HG03469 (cell line): ENCODE results near the gene TET1.
"Not testable (repeated sequence)": the region's sequence is repeated elsewhere in the genome, so short reads cannot be mapped to it uniquely, and the experiment has no call there.

ENCODE experiments used
- ATAC-seq: cut with Tn5 transposase; IDR thresholded peaks from one replicate; pipeline ENCODE4 v1.9.1; 2021; ENCODE audit warnings: mild to moderate bottlenecking, moderate library complexity, moderate number of reproducible peaks; ENCODE audit not compliant: unreplicated experiment

TET1 gene

DNA sequence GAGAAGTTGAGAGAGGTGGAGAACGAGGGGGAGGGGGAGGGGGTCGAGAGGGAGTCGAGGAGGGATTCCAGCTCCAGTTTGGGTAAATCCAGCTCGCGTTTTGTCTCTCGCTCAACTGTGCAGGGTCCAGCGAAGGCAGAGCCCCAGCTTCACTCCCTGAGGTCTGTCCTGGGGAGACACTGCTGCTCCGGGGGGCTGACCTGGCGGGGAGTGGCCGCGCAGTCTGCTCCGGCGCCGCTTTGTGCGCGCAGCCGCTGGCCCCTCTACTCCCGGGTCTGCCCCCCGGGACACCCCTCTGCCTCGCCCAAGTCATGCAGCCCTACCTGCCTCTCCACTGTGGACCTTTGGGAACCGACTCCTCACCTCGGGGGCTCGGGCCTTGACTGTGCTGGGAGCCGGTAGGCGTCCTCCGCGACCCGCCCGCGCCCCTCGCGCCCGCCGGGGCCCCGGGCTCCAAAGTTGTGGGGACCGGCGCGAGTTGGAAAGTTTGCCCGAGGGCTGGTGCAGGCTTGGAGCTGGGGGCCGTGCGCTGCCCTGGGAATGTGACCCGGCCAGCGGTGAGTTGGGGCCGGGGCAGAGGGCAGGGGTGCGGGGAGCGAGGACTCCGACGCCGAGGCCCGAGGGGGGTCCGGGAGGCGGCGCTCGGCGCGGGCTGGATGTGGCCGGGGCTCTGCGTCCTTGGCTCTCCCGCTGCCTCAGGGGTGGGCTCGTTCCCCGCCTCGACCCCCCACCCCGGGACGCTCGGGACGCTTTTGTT, at the start of gene TET1:
TET1 (plus strand) TSS at position 152 of the 757 bp plus-strand sequence. CDS start 12,002 bp downstream, outside the sequence.
- no peak for ATAC-seq

DNA sequence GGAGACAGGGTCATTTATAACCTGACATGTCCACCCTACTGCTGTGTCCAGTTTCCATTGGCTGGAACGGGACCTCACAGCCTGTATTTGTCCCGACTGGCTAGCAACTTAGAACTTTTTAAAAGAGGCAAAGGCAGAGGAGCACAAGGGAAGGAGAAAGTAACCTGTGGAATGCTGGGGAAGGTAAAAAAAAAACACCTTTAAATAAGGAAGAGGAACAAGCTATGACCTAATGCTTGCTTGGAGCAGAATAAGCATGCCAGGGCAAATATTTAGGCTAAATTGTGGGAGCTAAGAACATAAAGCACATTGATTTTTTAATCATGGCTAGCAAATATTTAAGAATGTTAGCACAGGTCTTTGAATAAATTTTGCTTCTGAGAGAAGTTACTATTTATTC, 43.9 kb upstream of the TET1 start:
- not testable (repeated sequence) for ATAC-seq

GRCh38 chr10:68516766-68517165, 43.4 kb upstream of the TET1 start:
- no peak for ATAC-seq

GRCh38 chr10:68517188-68517587, 42.9 kb upstream of the TET1 start:
- no peak for ATAC-seq

GRCh38 chr10:68518609-68519008, 41.5 kb upstream of the TET1 start:
- ATAC-seq, result not testable (repeated sequence)

DNA sequence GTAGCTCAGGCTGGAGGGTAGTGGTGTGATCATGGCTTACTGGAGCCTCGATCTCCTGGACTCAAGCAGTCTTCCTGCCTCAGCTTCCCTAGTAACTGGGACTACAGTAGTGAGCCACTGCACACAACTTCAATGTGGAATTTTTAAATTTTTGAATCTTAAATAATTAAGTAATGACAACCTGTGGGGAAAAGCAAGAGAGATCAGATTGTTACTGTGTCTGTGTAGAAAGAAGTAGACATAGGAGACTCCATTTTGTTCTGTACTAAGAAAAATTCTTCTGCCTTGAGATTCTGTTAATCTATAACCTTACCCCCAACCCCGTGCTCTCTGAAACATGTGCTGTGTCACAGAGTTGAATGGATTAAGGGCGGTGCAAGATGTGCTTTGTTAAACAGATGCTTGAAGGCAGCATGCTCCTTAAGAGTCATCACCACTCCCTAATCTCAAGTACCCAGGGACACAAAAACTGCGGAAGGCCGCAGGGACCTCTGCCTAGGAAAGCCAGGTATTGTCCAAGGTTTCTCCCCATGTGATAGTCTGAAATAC, 34.6 kb upstream of the TET1 start:
- not testable (repeated sequence) for ATAC-seq

DNA sequence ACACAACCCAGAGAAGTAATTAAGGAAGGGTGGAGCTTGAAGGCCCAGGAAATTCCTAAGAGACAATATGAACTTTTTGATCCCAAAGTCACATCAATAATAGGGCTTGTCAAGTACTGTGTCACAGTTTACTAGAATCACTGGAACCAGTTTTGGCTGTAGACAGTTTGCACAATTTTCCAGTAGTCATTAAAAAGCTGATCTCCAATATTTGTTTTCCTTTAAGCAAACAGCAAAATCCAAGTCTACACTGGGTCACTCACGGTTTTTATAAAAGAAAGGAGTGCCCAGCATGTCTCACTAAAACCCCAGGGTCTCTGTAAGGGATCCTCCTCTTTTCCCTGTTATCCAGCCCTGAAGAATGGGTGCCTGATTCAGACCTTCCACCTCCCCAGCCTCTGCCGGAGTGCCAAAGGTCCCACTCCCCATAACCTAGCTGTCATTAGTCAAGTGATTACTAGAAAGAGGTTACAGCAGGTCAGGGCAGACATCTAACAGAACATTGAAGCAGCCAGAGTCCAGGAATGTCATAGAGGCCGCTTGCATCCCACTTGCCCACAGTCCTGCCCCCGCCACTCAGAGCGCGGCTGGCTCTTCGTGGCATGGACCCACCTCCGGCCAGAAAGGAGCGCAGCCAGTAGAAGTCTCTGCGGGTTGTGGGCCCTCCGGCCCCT, 33.4 kb upstream of the TET1 start:
- peak; percentile 53 for ATAC-seq

DNA sequence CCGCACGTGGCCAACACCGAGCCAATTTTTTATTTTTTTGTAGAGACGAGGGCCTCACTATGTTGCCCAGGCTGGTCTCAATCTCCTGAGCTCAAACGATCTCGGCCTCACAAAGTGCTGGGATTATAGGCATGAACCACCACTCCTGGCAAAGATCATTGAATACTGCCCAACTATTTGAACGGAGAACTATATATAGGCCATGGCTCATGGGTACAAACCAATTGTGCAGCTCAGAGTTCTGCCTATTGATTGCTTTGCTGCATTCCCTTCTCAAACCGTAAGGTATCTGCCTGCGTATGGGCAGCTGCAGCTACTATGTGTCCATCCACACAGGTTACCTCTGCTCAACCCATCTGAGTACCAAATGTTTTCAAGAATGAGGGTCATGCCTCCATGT, 23.2 kb upstream of the TET1 start:
- no peak for ATAC-seq

DNA sequence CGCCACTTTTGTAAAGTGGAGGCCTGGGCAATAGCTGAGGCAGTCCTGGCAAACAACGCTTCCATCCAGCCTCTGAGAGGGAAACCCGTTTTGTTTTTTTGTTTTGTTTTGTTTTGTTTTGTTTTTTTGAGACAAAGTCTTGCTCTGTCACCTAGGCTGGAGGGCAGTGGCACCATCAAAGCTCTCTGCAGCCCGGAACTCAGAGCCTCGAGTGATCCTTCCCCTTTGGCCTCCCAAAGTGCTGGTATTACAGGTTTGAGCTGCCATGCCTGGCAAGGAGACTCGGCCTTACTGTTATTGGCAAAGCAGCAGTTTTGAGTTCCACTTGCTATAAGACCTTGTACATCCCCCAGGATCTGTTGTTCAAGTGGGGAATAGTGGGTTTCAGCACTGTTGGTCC, 22.3 kb upstream of the TET1 start:
- no peak for ATAC-seq

GRCh38 chr10:68543004-68543918, 16.9 kb upstream of the TET1 start:
- ATAC-seq, result peak; percentile 69

GRCh38 chr10:68550747-68551411, 9.3 kb upstream of the TET1 start:
- no peak for ATAC-seq

DNA sequence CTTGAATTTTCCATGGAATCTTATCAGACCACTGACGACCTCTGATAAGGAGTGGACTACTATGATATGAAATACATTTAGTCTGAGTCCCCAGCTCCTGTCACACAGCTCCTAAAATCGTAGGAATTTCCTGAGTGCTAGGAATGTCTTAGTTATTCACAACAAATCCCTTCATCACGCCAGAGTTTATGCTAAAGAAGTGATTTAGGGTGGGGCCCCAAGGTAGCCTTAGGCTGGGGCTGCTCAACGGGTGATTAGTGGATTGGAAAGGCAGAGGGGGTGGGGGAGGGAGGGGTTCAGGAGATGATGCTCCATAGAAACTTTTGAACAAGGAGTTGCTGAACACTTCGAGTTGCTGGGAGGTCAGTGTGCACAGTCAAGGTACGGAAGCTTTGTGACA, 7.0 kb upstream of the TET1 start:
- ATAC-seq, result no peak

DNA sequence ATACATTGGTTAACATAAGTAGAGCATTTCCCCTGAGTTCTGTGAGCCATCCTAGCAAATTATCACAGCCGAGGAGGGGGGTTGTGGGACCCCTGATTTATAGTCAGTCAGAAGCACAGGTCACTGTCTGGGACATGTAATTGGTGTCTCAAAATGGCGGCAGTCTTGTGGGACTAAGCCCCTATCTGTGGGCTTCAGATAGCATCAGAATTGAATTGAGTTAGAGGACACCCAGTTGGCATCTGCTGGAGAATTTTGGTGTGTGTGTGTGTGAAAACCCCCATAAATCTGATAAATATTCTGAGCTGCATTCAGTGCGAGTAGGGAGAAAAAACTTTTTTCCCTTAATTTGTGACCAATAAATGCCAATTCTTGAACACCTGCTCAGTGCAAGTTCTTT, 6.5 kb upstream of the TET1 start:
- no peak for ATAC-seq

DNA sequence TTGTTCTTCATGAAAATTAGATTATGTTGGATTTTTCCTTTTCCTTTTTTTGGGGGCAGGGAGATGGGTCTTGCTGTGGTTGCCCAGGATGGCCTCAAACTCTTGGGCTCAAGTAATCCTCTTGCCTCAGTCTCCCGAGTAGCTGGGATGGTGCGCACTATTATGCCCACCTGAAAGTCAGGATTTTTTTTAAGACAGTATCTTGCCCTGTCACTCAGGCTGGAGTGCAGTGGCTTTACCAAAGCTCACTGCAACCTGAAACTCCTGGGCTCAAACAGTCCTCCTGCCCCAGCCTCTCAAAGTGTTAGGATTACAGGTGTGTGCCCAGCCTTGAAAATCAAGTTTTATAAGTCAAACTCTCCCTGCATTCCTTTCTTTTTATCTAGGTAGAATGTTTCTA, 1.7 kb upstream of the TET1 start:
- ATAC-seq, result no peak

DNA sequence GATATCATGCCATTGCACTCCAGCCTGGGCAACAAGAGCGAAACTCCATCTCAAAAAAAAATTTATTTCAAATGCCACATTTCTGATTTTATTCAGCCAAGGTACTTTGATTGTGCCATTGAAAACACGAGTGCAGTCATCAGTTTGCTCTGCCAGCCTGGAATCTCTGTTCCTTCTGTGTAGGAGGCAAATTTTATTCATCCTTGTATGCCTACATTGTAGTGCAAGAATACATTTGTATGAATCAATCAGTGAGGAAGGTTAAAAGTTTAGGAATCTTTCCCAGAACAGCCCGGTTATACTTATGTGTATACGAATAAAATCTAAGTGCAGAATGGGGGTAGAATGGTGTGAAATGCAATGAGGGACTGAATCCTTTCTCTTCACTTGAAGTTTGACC, 886 bp upstream of the TET1 start:
- ATAC-seq, result no peak

DNA sequence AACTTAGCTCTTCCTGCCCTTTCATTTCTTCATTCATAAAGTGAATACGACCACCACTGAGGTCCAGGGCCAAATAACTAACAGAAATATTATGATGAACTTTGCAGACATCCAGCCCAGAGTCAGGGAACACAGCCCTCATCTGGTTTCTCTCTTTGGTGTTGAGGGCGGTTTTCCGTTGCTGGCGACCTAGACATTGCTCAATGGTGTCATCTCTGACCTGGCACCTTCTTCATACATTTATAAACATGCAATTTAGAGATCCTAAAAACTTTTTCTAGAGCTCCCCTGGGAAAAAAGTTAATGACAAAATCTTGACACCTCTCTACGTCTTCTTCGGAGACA, 324 bp upstream of the TET1 start:
- ATAC-seq, result no peak

GRCh38 chr10:68560943-68561864, 1.1 kb downstream of the TET1 start:
- ATAC-seq, result no peak

DNA sequence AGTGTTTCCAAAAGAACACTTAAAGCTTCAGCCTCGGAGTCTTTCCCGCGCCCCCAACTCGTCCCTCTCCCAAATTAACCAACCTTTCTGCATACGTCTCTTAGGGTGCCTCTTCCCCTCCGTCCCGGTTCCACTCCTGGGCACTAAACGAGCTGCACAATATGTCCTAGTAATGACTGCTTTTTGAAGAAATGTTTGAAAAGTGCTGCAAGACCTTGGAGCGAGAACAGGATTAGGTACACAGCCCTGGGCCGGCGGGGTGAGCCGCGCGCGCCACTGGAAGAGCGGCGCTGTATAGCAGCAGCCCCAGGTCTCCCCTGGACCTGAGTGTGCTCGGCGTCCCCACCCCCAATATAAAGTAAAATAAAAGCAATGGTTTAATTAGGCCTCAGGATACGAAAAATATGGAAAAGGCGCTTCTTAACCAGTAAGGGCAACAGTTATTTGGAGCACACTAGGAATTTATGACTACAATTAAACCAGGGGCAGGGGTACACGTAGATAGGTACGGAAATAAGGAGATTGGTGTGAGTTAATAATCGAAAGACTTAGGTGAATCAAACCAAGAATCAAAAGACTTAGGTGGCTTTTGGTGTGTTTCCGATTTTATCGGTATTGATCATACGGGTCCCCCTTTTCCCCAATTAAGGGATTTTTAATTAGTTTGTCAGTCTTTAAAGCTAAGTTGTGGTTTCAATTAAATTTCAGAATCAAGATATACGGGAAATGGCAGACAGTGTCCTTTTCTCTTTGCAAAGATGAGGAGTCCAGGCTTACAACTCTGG, 1.9 kb downstream of the TET1 start:
- ATAC-seq, result no peak
